Cerebellar cortex (tissue), 1 donor: ENCODE data around the gene PCDHGA11.
"Not testable (repeated sequence)": the region's sequence is repeated elsewhere in the genome, so short reads cannot be mapped to it uniquely, and the experiment has no call there.

Experiments
- DNase-seq: peaks from one replicate; pipeline ENCODE4 v3.0.0-alpha.2; 2015; ENCODE audit warnings: low spot score

PCDHGA11 gene

GRCh38 chr5:141398608-141399007 lies 22.2 kb upstream of the PCDHGA11 start:
- DNase-seq, result no peak

- no peak for DNase-seq
Observed at GRCh38 chr5:141399555-141400258, 21.1 kb upstream of the PCDHGA11 start.

DNA sequence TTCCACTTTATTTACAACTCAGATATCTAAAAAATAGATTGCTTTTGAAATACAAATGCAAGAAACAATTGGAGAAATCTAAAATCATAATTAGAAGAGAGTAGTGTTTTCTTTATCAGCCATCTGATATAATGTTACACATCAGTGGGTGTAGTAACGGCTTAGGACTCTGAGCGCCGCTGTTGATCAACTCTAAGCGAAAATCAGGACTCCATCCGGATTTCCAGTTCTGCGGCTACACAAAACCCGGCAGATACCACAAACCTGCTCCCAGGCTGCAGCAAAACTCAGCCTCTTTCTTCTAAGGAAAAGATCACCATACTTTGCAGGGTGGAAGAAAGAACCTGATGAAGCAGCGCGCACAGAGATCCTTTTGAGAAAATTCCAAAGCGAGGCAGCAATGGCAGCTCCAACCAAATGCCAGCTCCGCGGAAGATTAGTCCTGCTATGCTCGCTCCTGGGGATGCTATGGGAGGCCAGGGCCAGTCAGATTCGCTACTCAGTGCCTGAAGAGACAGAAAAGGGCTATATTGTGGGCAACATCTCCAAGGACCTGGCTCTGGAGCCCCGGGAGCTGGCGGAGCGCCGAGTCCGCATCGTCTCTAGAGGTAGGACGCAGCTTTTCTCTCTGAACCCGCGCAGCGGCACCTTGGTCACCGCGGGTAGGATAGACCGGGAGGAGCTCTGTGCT lies 18.2 kb upstream of the PCDHGA11 start, which contains the start of gene PCDHGA9:
Gene PCDHGA9, plus strand, starts transcription at position 226 of the 691 bp plus-strand sequence. Its CDS starts 175 bp downstream, at position 401.
- peak; percentile 36 for DNase-seq

GRCh38 chr5:141403387-141403786 lies 17.5 kb upstream of the PCDHGA11 start:
- no peak for DNase-seq

DNA sequence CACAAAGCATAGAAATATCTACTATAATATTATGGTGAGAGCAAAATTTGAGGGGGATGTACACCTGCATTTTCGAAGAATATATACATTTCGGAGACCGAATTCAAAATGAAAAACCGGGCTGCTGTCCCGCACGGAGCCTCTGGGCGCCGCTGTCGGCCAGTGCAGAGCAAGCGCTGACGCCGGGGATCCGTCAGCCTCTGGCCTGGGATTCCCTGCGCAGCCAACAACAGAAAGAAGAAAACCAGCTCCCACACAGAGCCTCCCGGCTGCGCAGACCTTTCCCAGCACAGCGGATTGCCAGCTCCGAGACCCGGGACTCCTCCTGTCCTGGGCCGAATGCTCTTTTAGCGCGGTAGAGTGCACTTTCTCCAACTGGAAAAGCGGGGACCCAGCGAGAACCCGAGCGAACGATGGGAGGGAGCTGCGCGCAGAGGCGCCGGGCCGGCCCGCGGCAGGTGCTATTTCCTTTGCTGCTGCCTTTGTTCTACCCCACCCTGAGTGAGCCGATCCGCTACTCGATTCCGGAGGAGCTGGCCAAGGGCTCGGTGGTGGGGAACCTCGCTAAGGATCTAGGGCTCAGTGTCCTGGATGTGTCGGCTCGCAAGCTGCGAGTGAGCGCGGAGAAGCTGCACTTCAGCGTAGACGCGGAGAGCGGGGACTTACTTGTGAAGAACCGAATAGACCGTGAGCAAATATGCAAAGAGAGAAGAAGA lies 12.9 kb upstream of the PCDHGA11 start, which contains the start of gene PCDHGB6:
Gene PCDHGB6, plus strand, starts transcription at position 232 of the 716 bp plus-strand sequence. Its CDS starts 182 bp downstream, at position 414.
- DNase-seq, result not testable (repeated sequence)

GRCh38 chr5:141409598-141410306 lies 11.1 kb upstream of the PCDHGA11 start:
- no peak for DNase-seq

DNA sequence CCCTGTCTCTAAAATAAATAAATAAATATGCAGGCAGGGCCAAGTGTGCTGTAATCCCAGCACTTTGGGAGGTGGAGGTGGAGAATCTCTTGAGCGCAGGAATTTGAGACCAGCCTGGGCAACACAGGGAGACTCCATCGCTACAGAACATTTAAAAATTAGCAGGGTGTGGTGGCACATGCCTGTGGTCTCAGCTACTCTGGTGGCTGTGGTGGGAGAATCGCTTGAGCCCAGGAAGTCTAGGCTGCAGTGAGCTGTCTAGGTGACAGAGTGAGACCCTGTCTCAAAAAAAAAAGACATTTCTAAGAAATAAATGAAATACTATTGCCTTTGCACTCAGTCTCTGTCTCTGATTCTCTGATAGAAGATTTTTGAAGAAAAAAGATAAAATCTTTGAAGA lies 9.3 kb upstream of the PCDHGA11 start:
- no peak for DNase-seq

GRCh38 chr5:141412854-141413539 lies 7.9 kb upstream of the PCDHGA11 start, which contains the start of gene PCDHGA10:
Gene PCDHGA10, plus strand, starts transcription at chr5:141412987. Its CDS starts 189 bp downstream, at chr5:141413176.
- DNase-seq, result peak; percentile 45

- DNase-seq, result no peak
Observed at GRCh38 chr5:141413540-141414069, 7.2 kb upstream of the PCDHGA11 start.

DNA sequence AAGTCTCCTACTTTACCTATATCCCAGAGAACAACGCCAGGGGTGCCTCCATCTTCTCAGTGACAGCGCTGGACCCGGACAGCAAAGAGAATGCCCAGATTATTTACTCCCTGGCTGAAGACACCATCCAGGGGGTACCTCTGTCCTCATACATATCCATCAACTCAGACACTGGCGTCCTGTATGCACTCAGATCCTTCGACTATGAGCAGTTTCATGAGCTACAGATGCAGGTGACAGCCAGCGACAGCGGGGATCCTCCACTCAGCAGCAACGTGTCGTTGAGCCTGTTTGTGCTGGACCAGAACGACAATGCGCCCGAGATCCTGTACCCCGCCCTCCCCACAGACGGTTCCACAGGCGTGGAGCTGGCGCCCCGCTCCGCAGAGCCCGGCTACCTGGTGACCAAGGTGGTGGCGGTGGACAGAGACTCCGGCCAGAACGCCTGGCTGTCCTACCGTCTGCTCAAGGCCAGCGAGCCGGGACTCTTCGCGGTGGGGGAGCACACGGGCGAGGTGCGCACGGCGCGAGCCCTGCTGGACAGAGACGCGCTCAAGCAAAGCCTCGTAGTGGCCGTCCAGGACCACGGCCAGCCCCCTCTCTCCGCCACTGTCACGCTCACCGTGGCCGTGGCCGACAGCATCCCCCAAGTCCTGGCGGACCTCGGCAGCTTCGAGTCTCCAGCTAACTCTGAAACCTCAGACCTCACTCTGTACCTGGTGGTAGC lies 6.1 kb upstream of the PCDHGA11 start:
- DNase-seq, result not testable (repeated sequence)

DNA sequence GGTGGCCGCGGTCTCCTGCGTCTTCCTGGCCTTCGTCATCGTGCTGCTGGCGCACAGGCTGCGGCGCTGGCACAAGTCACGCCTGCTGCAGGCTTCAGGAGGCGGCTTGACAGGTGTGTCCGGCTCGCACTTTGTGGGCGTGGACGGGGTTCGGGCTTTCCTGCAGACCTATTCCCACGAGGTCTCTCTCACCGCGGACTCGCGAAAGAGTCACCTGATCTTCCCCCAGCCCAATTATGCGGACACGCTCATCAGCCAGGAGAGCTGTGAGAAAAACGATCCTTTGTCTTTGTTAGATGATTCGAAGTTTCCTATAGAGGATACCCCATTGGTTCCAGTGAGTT lies 5.6 kb upstream of the PCDHGA11 start:
- not testable (repeated sequence) for DNase-seq

DNA sequence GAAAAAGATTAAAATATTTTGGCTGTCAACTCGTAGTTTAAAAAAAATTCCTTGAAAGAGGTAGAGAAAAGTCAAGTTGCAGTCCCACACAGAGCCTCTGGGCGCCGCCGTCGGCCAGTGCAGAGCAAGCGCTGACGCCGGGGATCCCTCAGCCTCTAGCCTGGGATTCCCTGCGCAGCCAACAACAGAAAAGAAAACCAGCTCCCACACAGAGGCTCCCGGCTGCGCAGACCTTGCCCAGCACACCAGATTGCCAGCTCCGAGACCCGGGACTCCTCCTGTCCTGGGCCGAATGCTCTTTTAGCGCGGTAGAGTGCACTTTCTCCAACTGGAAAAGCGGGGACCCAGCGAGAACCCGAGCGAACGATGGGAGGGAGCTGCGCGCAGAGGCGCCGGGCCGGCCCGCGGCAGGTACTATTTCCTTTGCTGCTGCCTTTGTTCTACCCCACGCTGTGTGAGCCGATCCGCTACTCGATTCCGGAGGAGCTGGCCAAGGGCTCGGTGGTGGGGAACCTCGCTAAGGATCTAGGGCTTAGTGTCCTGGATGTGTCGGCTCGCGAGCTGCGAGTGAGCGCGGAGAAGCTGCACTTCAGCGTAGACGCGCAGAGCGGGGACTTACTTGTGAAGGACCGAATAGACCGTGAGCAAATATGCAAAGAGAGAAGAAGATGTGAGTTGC lies 3.2 kb upstream of the PCDHGA11 start, which contains the start of gene PCDHGB7:
Gene PCDHGB7, plus strand, starts transcription at position 184 of the 679 bp plus-strand sequence. Its CDS starts 183 bp downstream, at position 367.
- peak; percentile 73 for DNase-seq

GRCh38 chr5:141419074-141419880 lies 1.6 kb upstream of the PCDHGA11 start:
- no peak for DNase-seq

DNA sequence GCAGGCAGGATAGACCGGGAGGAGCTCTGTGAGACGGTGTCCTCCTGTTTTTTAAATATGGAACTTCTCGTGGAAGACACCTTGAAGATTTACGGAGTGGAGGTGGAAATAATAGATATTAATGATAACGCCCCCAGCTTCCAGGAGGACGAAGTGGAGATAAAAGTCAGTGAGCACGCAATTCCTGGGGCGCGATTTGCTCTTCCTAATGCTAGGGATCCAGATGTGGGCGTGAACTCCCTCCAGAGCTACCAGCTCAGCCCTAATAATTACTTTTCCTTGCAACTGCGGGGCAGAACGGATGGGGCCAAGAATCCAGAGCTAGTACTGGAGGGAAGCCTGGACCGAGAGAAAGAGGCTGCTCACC lies 621 bp downstream of the PCDHGA11 start:
- no peak for DNase-seq

GRCh38 chr5:141422742-141423291 lies 2.0 kb downstream of the PCDHGA11 start:
- no peak for DNase-seq

DNA sequence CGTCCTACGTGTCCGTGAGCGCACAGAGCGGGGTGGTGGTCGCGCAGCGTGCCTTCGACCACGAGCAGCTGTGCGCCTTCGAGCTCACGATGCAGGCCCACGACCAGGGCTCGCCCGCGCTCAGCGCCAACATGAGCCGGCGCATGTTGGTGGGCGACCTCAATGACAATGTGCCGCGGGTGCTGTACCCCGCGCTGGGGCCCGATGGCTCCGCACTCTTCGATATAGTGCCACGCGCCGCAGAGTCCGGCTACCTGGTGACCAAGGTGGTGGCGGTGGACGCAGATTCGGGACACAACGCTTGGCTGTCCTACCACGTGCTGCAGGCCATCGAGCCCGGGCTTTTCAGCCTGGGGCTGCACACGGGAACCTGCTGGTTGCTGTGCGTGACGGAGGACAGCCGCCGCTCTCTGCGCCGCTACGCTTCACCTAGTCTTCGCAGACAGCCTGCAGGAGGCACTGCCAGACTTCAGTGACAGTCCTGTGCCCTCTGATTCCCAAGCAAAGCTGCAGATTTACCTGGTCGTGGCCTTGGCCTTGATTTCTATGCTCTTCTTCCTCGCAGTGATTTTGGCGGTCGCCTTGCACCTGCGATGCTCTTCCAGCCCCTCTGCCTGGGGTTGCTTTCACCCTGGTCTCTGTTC lies 7.1 kb downstream of the PCDHGA11 start:
- no peak for DNase-seq

DNA sequence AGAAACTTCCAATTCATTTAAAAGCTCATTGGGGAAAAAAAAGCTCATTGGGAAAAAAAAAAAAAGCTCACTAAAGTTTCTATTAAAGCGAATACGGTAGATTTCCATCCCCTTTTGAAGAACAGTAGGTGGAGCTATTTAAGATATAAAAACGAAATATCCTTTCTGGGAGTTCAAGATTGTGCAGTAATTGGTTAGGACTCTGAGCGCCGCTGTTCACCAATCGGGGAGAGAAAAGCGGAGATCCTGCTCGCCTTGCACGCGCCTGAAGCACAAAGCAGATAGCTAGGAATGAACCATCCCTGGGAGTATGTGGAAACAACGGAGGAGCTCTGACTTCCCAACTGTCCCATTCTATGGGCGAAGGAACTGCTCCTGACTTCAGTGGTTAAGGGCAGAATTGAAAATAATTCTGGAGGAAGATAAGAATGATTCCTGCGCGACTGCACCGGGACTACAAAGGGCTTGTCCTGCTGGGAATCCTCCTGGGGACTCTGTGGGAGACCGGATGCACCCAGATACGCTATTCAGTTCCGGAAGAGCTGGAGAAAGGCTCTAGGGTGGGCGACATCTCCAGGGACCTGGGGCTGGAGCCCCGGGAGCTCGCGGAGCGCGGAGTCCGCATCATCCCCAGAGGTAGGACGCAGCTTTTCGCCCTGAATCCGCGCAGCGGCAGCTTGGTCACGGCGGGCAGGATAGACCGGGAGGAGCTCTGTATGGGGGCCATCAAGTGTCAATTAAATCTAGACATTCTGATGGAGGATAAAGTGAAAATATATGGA lies 9.7 kb downstream of the PCDHGA11 start, which contains the start of gene PCDHGA12:
Gene PCDHGA12, plus strand, starts transcription at position 176 of the 782 bp plus-strand sequence. Its CDS starts 253 bp downstream, at position 429.
- no peak for DNase-seq
